Smooth muscle cell (in vitro differentiated cells): ENCODE measurements around the gene RAD51AP1. TPM values are rescaled to one million over a fixed set of nuclear protein-coding genes. Genes with fewer than 3 reads are reported as not detected.

Experiments used
- DNase-seq: peaks from one replicate; lab custom pipeline; 2025; ENCODE audit not compliant: unreplicated experiment; lab: John Stamatoyannopoulos, UW
- H2AFZ ChIP-seq: fragments of 200-600 bp; sonication (generic); 2 replicates; pipeline ENCODE4 v1.6.0; 2016; ENCODE audit warnings: antibody characterized with exemption, low read depth, mild to moderate bottlenecking
- H3F3A ChIP-seq: fragments of 200-600 bp; sonication (generic); 2 replicates; pipeline ENCODE4 v1.6.0; 2017; ENCODE audit warnings: antibody characterized with exemption, low read depth
- H3K27ac ChIP-seq: fragments of 200-600 bp; sonication (generic); 2 replicates; pipeline ENCODE4 v1.5.1; 2016; ENCODE audit warnings: low read depth, mild to moderate bottlenecking
- H3K27me3 ChIP-seq: fragments of 200-600 bp; sonication (generic); 2 replicates; pipeline ENCODE4 v1.6.1; 2016; ENCODE audit warnings: low read depth, mild to moderate bottlenecking
- H3K36me3 ChIP-seq: fragments of 200-600 bp; sonication (generic); 2 replicates; pipeline ENCODE4 v1.5.1; 2016; ENCODE audit warnings: low read depth
- H3K4me1 ChIP-seq: fragments of 200-600 bp; sonication (generic); 2 replicates; pipeline ENCODE4 v1.5.1; 2016; ENCODE audit warnings: low read depth
- H3K4me2 ChIP-seq: fragments of 200-600 bp; sonication (generic); 2 replicates; pipeline ENCODE4 v1.6.0; 2016; ENCODE audit warnings: mild to moderate bottlenecking
- H3K4me3 ChIP-seq: fragments of 200-600 bp; sonication (generic); 2 replicates; pipeline ENCODE4 v1.5.1; 2016; ENCODE audit warnings: mild to moderate bottlenecking
- H3K79me2 ChIP-seq: fragments of 200-600 bp; sonication (generic); 2 replicates; pipeline ENCODE4 v1.6.0; 2016; ENCODE audit warnings: low read depth, mild to moderate bottlenecking
- H3K9ac ChIP-seq: fragments of 200-600 bp; sonication (generic); 2 replicates; pipeline ENCODE4 v1.6.0; 2016; ENCODE audit warnings: low read depth
- H3K9me3 ChIP-seq: fragments of 200-600 bp; sonication (generic); replicated peaks from 2 replicates; pipeline ENCODE4 v1.5.1; 2016; ENCODE audit warnings: low read depth
- H4K20me1 ChIP-seq: fragments of 200-600 bp; sonication (generic); 2 replicates; pipeline ENCODE4 v1.6.0; 2016; ENCODE audit warnings: low read depth
- CTCF ChIP-seq: fragments of 200-600 bp; sonication (generic); IDR thresholded peaks from 2 replicates; pipeline ENCODE4 v1.5.1; 2017; ENCODE audit warnings: borderline replicate concordance, mild to moderate bottlenecking, antibody characterized with exemption; ENCODE audit not compliant: insufficient read depth, poor library complexity, severe bottlenecking
- WGBS: methylation state at CpG from one replicate; pipeline ENCODE4 v1.1.7; 2016; ENCODE audit warnings: low lambda C conversion rate; 5-methylcytosine and 5-hydroxymethylcytosine counted together
- polyA plus RNA-seq: library from polyadenylated mRNA; unstranded; fragments of >200 nt; fragmentation: Nextera tagmentation; extraction: Ambion mirVana; gene quantifications from 2 replicates; pipeline ENCODE4 v1.2.1, GENCODE V29; 2016
- total RNA-seq: library from RNA; depleted of rRNA; stranded (reverse); fragments of >200 nt; gene quantifications from 2 replicates; pipeline ENCODE4 v1.2.3, GENCODE V29; 2014

The RAD51AP1 gene
- total and polyA plus RNA-seq, 2 experiments from 2014 or later = 8.7 to 20.7 TPM

DNA sequence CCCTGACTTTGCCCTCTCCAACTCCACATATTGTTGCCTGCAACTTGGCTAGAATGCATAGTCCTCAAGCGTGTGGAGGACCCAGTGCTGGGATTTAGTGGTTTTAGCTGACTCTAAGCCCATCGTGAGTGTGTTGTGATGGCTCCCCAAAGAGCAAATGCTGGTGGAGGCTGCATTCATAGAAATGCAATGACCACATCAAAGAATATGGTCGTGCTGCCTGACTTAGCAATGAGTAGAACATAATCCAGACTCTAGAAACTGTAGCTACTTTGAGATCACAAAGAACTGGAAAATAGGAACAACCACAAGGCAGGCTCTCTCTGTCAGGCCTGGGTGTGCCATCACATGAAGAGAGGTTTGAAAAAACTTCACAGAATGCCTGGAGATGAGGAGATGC is 24.6 kb downstream of the RAD51AP1 start:
- Histone ChIP-seq H3K4me1 (peaks cover 4% of the 10 kb centered on the region), H3K9me3 (no peaks in the 10 kb centered on the region), H2AFZ (no peak overlapping the region), H3K27me3 (peaks cover 39% of the 10 kb centered on the region), H3K27ac (no peak overlapping the region), H3K9ac (no peak overlapping the region), H3K4me3 (no peak overlapping the region), H4K20me1 (no peaks in the 10 kb centered on the region), H3F3A (peaks cover 3% of the 10 kb centered on the region), H3K4me2 (no peak overlapping the region), H3K79me2 (no peaks in the 10 kb centered on the region), H3K36me3 (no peaks in the 10 kb centered on the region)
- no peak for TF ChIP-seq CTCF
- 17% methylated on average over 3 of the region's 3 CpGs for WGBS
- no peak for DNase-seq

GRCh38 chr12:4564818-4565217 is 26.1 kb downstream of the RAD51AP1 start:
- Histone ChIP-seq H3K4me1 (peaks cover 4% of the 10 kb centered on the region), H3K27me3 (peaks cover 39% of the 10 kb centered on the region), H2AFZ (no peak overlapping the region), H3K4me3 (no peak overlapping the region), H3K9ac (no peak overlapping the region), H3K79me2 (no peaks in the 10 kb centered on the region), H3K36me3 (no peaks in the 10 kb centered on the region), H3K9me3 (no peaks in the 10 kb centered on the region), H3F3A (peaks cover 3% of the 10 kb centered on the region), H4K20me1 (no peaks in the 10 kb centered on the region), H3K27ac (no peak overlapping the region), H3K4me2 (no peak overlapping the region)
- TF ChIP-seq CTCF = no peak
- no peak for DNase-seq
- 96% methylated on average over 5 of the region's 5 CpGs for WGBS

DNA sequence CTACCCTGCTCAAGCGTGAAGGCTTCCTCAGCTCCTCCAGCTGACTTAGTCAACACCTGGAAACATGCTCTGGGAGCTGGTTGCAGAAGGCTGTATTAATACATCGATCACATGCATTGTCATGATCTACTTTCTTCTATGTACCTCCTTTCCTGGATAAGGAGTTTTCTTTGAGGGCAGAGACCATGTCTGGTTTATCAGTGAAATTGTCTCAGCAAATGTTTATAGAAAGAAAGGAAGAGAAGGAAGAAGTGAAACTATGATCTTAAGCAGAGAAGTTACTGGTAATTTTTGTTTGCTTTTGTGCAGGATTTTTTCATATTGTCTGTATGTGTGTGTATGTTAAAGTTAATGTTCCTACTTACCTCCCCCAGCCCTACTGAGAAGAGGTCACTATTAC is 27.8 kb downstream of the RAD51AP1 start:
- no peaks in the 10 kb centered on the region for H3K36me3 ChIP-seq
- no peaks in the 10 kb centered on the region for H4K20me1 ChIP-seq
- H3K4me3 ChIP-seq = no peak overlapping the region
- H3K27me3 ChIP-seq = peaks cover 39% of the 10 kb centered on the region
- no peak overlapping the region for H2AFZ ChIP-seq
- H3K9ac ChIP-seq = no peak overlapping the region
- no peak overlapping the region for H3K27ac ChIP-seq
- no peak for DNase-seq
- H3K4me1 ChIP-seq = peaks cover 4% of the 10 kb centered on the region
- H3K4me2 ChIP-seq = no peak overlapping the region
- TF ChIP-seq CTCF = no peak
- H3F3A ChIP-seq = peaks cover 3% of the 10 kb centered on the region
- no peaks in the 10 kb centered on the region for H3K9me3 ChIP-seq
- 85% methylated on average over 2 of the region's 2 CpGs for WGBS
- H3K79me2 ChIP-seq = no peaks in the 10 kb centered on the region

- Histone ChIP-seq H3K27me3 (peaks cover 39% of the 10 kb centered on the region), H3K4me1 (no peaks in the 10 kb centered on the region), H3K4me2 (no peak overlapping the region), H2AFZ (no peak overlapping the region), H3K79me2 (no peaks in the 10 kb centered on the region), H3K27ac (no peak overlapping the region), H3K4me3 (no peak overlapping the region), H3K36me3 (no peaks in the 10 kb centered on the region), H3F3A (no peaks in the 10 kb centered on the region), H3K9ac (no peak overlapping the region), H4K20me1 (no peaks in the 10 kb centered on the region), H3K9me3 (no peaks in the 10 kb centered on the region)
- WGBS = 76% methylated on average over 3 of the region's 3 CpGs
- no peak for DNase-seq
- no peak for TF ChIP-seq CTCF
Measured at GRCh38 chr12:4567073-4567881, 28.6 kb downstream of the RAD51AP1 start.
